HG03025 (cell line): ENCODE measurements around the gene SBDS.
A peak's percentile ranks its signal among the peaks of the same experiment; 100 is the strongest.
"Not testable (repeated sequence)": the region's sequence is repeated elsewhere in the genome, so short reads cannot be mapped to it uniquely, and the experiment has no call there.

Experiments used
- ATAC-seq: cut with Tn5 transposase; IDR thresholded peaks from one replicate; pipeline ENCODE4 v1.9.1; 2021; ENCODE audit warnings: mild to moderate bottlenecking, moderate library complexity; ENCODE audit not compliant: unreplicated experiment, low FRiP score

The SBDS gene

GRCh38 chr7:66995050-66995776 is at the start of gene SBDS:
Gene SBDS, minus strand, starts transcription at chr7:66995586. Its CDS starts 169 bp downstream, at chr7:66995417.
- peak; percentile 62 for ATAC-seq

- ATAC-seq = not testable (repeated sequence)
Observed at GRCh38 chr7:67043559-67043930, 48.2 kb upstream of the SBDS start.

GRCh38 chr7:67042781-67043558 is 47.6 kb upstream of the SBDS start:
- not testable (repeated sequence) for ATAC-seq

- not testable (repeated sequence) for ATAC-seq
Observed at GRCh38 chr7:67040832-67041231, 45.4 kb upstream of the SBDS start.

GRCh38 chr7:67036432-67037395 is 41.3 kb upstream of the SBDS start:
- ATAC-seq = not testable (repeated sequence)

- no peak for ATAC-seq
Observed at GRCh38 chr7:67033251-67033650, 37.9 kb upstream of the SBDS start.

GRCh38 chr7:67031685-67032084 is 36.3 kb upstream of the SBDS start:
- ATAC-seq = not testable (repeated sequence)

GRCh38 chr7:67025459-67025858 is 30.1 kb upstream of the SBDS start:
- not testable (repeated sequence) for ATAC-seq

- ATAC-seq = no peak
Observed at GRCh38 chr7:67022511-67022910, 27.1 kb upstream of the SBDS start.

- no peak for ATAC-seq
Observed at GRCh38 chr7:67021260-67021659, 25.9 kb upstream of the SBDS start.

GRCh38 chr7:67019562-67020390 is 24.4 kb upstream of the SBDS start:
- no peak for ATAC-seq

GRCh38 chr7:67018940-67019339 is 23.6 kb upstream of the SBDS start:
- no peak for ATAC-seq

GRCh38 chr7:67017971-67018370 is 22.6 kb upstream of the SBDS start:
- ATAC-seq = not testable (repeated sequence)

GRCh38 chr7:67014076-67014622 is 18.8 kb upstream of the SBDS start:
- ATAC-seq = not testable (repeated sequence)

- not testable (repeated sequence) for ATAC-seq
Observed at GRCh38 chr7:67009677-67010076, 14.3 kb upstream of the SBDS start.

GRCh38 chr7:67008260-67008659 is 12.9 kb upstream of the SBDS start:
- ATAC-seq = no peak

GRCh38 chr7:67006965-67007364 is 11.6 kb upstream of the SBDS start:
- no peak for ATAC-seq

- ATAC-seq = not testable (repeated sequence)
Observed at GRCh38 chr7:67004145-67004544, 8.8 kb upstream of the SBDS start.

GRCh38 chr7:67000601-67001258 is 5.3 kb upstream of the SBDS start:
- ATAC-seq = not testable (repeated sequence)
